ENCODE data around the gene STPG4.

STPG4 gene

GRCh38 chr2:47087051-47087450, 68.1 kb downstream of the STPG4 start:
- Histone ChIP-seq H3K36me3 (ENCODE audit: control insufficient read depth, insufficient read depth, low read length, severe bottlenecking) (no peaks in the 10 kb centered on the region), H3K4me1 (ENCODE audit: control insufficient read depth, insufficient read depth, low read length) (peaks cover 25% of the 10 kb centered on the region), H3K4me3 (ENCODE audit: low read length) (no peak overlapping the region), H3K27me3 (replicated peaks; ENCODE audit: control insufficient read depth, insufficient read depth, low read length) (no peaks in the 10 kb centered on the region), H3K9me3 (ENCODE audit: control insufficient read depth, low read length) (no peaks in the 10 kb centered on the region), H3K9ac (ENCODE audit: low read length) (no peak overlapping the region)
- no peak for DNase-seq (ENCODE audit: low read depth)

GRCh38 chr2:47086571-47086970, 68.5 kb downstream of the STPG4 start:
- Histone ChIP-seq H3K9me3 (ENCODE audit: control insufficient read depth, low read length) (no peaks in the 10 kb centered on the region), H3K9ac (ENCODE audit: low read length) (no peak overlapping the region), H3K27me3 (replicated peaks; ENCODE audit: control insufficient read depth, insufficient read depth, low read length) (no peaks in the 10 kb centered on the region), H3K36me3 (ENCODE audit: control insufficient read depth, insufficient read depth, low read length, severe bottlenecking) (no peaks in the 10 kb centered on the region), H3K4me3 (ENCODE audit: low read length) (no peak overlapping the region), H3K4me1 (ENCODE audit: control insufficient read depth, insufficient read depth, low read length) (peaks cover 25% of the 10 kb centered on the region)
- no peak for DNase-seq (ENCODE audit: low read depth)

- Histone ChIP-seq H3K9me3 (ENCODE audit: control insufficient read depth, low read length) (no peaks in the 10 kb centered on the region), H3K4me3 (ENCODE audit: low read length) (no peak overlapping the region), H3K9ac (ENCODE audit: low read length) (no peak overlapping the region), H3K27me3 (replicated peaks; ENCODE audit: control insufficient read depth, insufficient read depth, low read length) (no peaks in the 10 kb centered on the region), H3K36me3 (ENCODE audit: control insufficient read depth, insufficient read depth, low read length, severe bottlenecking) (no peaks in the 10 kb centered on the region), H3K4me1 (ENCODE audit: control insufficient read depth, insufficient read depth, low read length) (peaks cover 25% of the 10 kb centered on the region)
- no peak for DNase-seq (ENCODE audit: low read depth)
These were observed 69.0 kb downstream of the STPG4 start for GRCh38 chr2:47086054-47086471.

GRCh38 chr2:47083886-47084687, 71.0 kb downstream of the STPG4 start:
- H3K36me3 ChIP-seq (ENCODE audit: control insufficient read depth, insufficient read depth, low read length, severe bottlenecking): no peaks in the 10 kb centered on the region
- no peaks in the 10 kb centered on the region for H3K27me3 ChIP-seq (replicated peaks; ENCODE audit: control insufficient read depth, insufficient read depth, low read length)
- H3K9me3 ChIP-seq (ENCODE audit: control insufficient read depth, low read length): no peaks in the 10 kb centered on the region
- no peak for DNase-seq (ENCODE audit: low read depth)
- H3K4me3 ChIP-seq (ENCODE audit: low read length): no peak overlapping the region
- H3K9ac ChIP-seq (ENCODE audit: low read length): no peak overlapping the region
- peaks cover 34% of the 10 kb centered on the region for H3K4me1 ChIP-seq (ENCODE audit: control insufficient read depth, insufficient read depth, low read length)

- no peaks in the 10 kb centered on the region for H3K27me3 ChIP-seq (replicated peaks; ENCODE audit: control insufficient read depth, insufficient read depth, low read length)
- peaks cover 35% of the 10 kb centered on the region for H3K4me1 ChIP-seq (ENCODE audit: control insufficient read depth, insufficient read depth, low read length)
- DNase-seq (ENCODE audit: low read depth): no peak
- H3K4me3 ChIP-seq (ENCODE audit: low read length): no peak overlapping the region
- no peak overlapping the region for H3K9ac ChIP-seq (ENCODE audit: low read length)
- H3K9me3 ChIP-seq (ENCODE audit: control insufficient read depth, low read length): no peaks in the 10 kb centered on the region
- no peaks in the 10 kb centered on the region for H3K36me3 ChIP-seq (ENCODE audit: control insufficient read depth, insufficient read depth, low read length, severe bottlenecking)
These were observed 71.6 kb downstream of the STPG4 start for GRCh38 chr2:47083485-47083884.

GRCh38 chr2:47083005-47083404, 72.1 kb downstream of the STPG4 start:
- H3K9me3 ChIP-seq (ENCODE audit: control insufficient read depth, low read length): no peaks in the 10 kb centered on the region
- no peaks in the 10 kb centered on the region for H3K36me3 ChIP-seq (ENCODE audit: control insufficient read depth, insufficient read depth, low read length, severe bottlenecking)
- peaks cover 31% of the 10 kb centered on the region for H3K4me1 ChIP-seq (ENCODE audit: control insufficient read depth, insufficient read depth, low read length)
- no peak overlapping the region for H3K4me3 ChIP-seq (ENCODE audit: low read length)
- H3K27me3 ChIP-seq (replicated peaks; ENCODE audit: control insufficient read depth, insufficient read depth, low read length): no peaks in the 10 kb centered on the region
- H3K9ac ChIP-seq (ENCODE audit: low read length): no peak overlapping the region
- DNase-seq (ENCODE audit: low read depth): no peak

- DNase-seq (ENCODE audit: low read depth): no peak
These were observed 74.2 kb downstream of the STPG4 start for GRCh38 chr2:47080888-47081301.

GRCh38 chr2:47079515-47080412, 75.3 kb downstream of the STPG4 start:
- Histone ChIP-seq H3K9ac (ENCODE audit: low read length) (no peak overlapping the region), H3K36me3 (ENCODE audit: control insufficient read depth, insufficient read depth, low read length, severe bottlenecking) (no peaks in the 10 kb centered on the region), H3K4me1 (ENCODE audit: control insufficient read depth, insufficient read depth, low read length) (peaks cover 32% of the 10 kb centered on the region), H3K4me3 (ENCODE audit: low read length) (no peak overlapping the region), H3K27me3 (replicated peaks; ENCODE audit: control insufficient read depth, insufficient read depth, low read length) (no peaks in the 10 kb centered on the region), H3K9me3 (ENCODE audit: control insufficient read depth, low read length) (no peaks in the 10 kb centered on the region)
- DNase-seq (ENCODE audit: low read depth): no peak

More at GRCh38 chr2:47080888-47081301, 74.2 kb downstream of the STPG4 start:
- Histone ChIP-seq H3K4me1 (ENCODE audit: control insufficient read depth, insufficient read depth, low read length) (peaks cover 33% of the 10 kb centered on the region), H3K4me3 (ENCODE audit: low read length) (no peak overlapping the region), H3K9me3 (ENCODE audit: control insufficient read depth, low read length) (no peaks in the 10 kb centered on the region), H3K36me3 (ENCODE audit: control insufficient read depth, insufficient read depth, low read length, severe bottlenecking) (no peaks in the 10 kb centered on the region), H3K9ac (ENCODE audit: low read length) (no peak overlapping the region), H3K27me3 (replicated peaks; ENCODE audit: control insufficient read depth, insufficient read depth, low read length) (no peaks in the 10 kb centered on the region)

- H3K4me3 ChIP-seq (ENCODE audit: low read length): no peak overlapping the region
- DNase-seq (ENCODE audit: low read depth): no peak
- H3K9ac ChIP-seq (ENCODE audit: low read length): no peak overlapping the region
- no peaks in the 10 kb centered on the region for H3K9me3 ChIP-seq (ENCODE audit: control insufficient read depth, low read length)
- H3K27me3 ChIP-seq (replicated peaks; ENCODE audit: control insufficient read depth, insufficient read depth, low read length): no peaks in the 10 kb centered on the region
- peaks cover 32% of the 10 kb centered on the region for H3K4me1 ChIP-seq (ENCODE audit: control insufficient read depth, insufficient read depth, low read length)
- H3K36me3 ChIP-seq (ENCODE audit: control insufficient read depth, insufficient read depth, low read length, severe bottlenecking): no peaks in the 10 kb centered on the region
These were observed 76.3 kb downstream of the STPG4 start for GRCh38 chr2:47078541-47079482.

- no peak overlapping the region for H3K4me3 ChIP-seq (ENCODE audit: low read length)
- H3K36me3 ChIP-seq (ENCODE audit: control insufficient read depth, insufficient read depth, low read length, severe bottlenecking): peaks cover 3% of the 10 kb centered on the region
- peaks cover 39% of the 10 kb centered on the region for H3K4me1 ChIP-seq (ENCODE audit: control insufficient read depth, insufficient read depth, low read length)
- H3K9ac ChIP-seq (ENCODE audit: low read length): no peak overlapping the region
- DNase-seq (ENCODE audit: low read depth): no peak
- H3K27me3 ChIP-seq (replicated peaks; ENCODE audit: control insufficient read depth, insufficient read depth, low read length): no peaks in the 10 kb centered on the region
- H3K9me3 ChIP-seq (ENCODE audit: control insufficient read depth, low read length): no peaks in the 10 kb centered on the region
These were observed 77.5 kb downstream of the STPG4 start for GRCh38 chr2:47077442-47078117.
